Suprapubic skin (tissue), 4 donors: ENCODE data around the gene ZNF608.

Experiments used
- EP300 ChIP-seq: sonication (generic); formaldehyde crosslinking; IDR thresholded peaks from one replicate; pipeline ENCODE4 v1.6.1; 2017; ENCODE audit warnings: antibody characterized with exemption
- POLR2A ChIP-seq, 2 donors: fragments of 450-650 bp; IDR thresholded peaks; one replicate each; pipeline ENCODE4 v1.6.1; 2017; ENCODE audit warnings: antibody characterized with exemption in 2 of 2, mild to moderate bottlenecking in 2 of 2, moderate library complexity in 2 of 2
- POLR2AphosphoS5 ChIP-seq, 3 donors: sonication (generic); formaldehyde crosslinking; IDR thresholded peaks; one replicate each; pipeline ENCODE4 v1.6.1; 2017; ENCODE audit warnings: antibody characterized with exemption in 3 of 3
- TF ChIP-seq, protein P1 (sequence below), 2 donors: fragments of 200-600 bp in 1 of 2; fragments of 450-650 bp in 1 of 2; sonication (generic) in 1 of 2; IDR thresholded peaks; one replicate each; pipeline ENCODE4 v1.5.1; 2016 to 2019; ENCODE audit warnings: antibody characterized with exemption in 2 of 2, mild to moderate bottlenecking in 1 of 2, moderate library complexity in 1 of 2

GRCh38 chr5:124704594-124705284 is 41.7 kb downstream of the ZNF608 start:
- TF ChIP-seq, protein P1, sequence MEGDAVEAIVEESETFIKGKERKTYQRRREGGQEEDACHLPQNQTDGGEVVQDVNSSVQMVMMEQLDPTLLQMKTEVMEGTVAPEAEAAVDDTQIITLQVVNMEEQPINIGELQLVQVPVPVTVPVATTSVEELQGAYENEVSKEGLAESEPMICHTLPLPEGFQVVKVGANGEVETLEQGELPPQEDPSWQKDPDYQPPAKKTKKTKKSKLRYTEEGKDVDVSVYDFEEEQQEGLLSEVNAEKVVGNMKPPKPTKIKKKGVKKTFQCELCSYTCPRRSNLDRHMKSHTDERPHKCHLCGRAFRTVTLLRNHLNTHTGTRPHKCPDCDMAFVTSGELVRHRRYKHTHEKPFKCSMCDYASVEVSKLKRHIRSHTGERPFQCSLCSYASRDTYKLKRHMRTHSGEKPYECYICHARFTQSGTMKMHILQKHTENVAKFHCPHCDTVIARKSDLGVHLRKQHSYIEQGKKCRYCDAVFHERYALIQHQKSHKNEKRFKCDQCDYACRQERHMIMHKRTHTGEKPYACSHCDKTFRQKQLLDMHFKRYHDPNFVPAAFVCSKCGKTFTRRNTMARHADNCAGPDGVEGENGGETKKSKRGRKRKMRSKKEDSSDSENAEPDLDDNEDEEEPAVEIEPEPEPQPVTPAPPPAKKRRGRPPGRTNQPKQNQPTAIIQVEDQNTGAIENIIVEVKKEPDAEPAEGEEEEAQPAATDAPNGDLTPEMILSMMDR (IDR thresholded peaks at IDR 0.05) = no peak
- TF ChIP-seq EP300 (no peak), POLR2AphosphoS5 (IDR thresholded peaks at IDR 0.05) (no peak), POLR2A (IDR thresholded peaks at IDR 0.05) (no peak)
